HFF-Myc (cell line): ENCODE results near the gene NSG1.
"Not testable (repeated sequence)": the region's sequence is repeated elsewhere in the genome, so short reads cannot be mapped to it uniquely, and the experiment has no call there.

ENCODE experiments used
- DNase-seq: peaks from one replicate; pipeline ENCODE4 v3.0.0-alpha.2; 2011; ENCODE audit warnings: low read depth; ENCODE audit errors: extremely low read depth
- H3K4me3 ChIP-seq: replicated peaks from 2 replicates; pipeline ENCODE4 v1.5.1; 2011; ENCODE audit warnings: low read depth, mild to moderate bottlenecking, control low read depth, low read length
- CTCF ChIP-seq: IDR thresholded peaks from 2 replicates; pipeline ENCODE4 v1.5.1; 2012; ENCODE audit warnings: mild to moderate bottlenecking, low read depth, low read length, control low read depth; ENCODE audit errors: missing control alignments

Gene NSG1

GRCh38 chr4:4347585-4347984, 39.3 kb upstream of the NSG1 start:
- no peak for DNase-seq
- no peak for TF ChIP-seq CTCF

DNA sequence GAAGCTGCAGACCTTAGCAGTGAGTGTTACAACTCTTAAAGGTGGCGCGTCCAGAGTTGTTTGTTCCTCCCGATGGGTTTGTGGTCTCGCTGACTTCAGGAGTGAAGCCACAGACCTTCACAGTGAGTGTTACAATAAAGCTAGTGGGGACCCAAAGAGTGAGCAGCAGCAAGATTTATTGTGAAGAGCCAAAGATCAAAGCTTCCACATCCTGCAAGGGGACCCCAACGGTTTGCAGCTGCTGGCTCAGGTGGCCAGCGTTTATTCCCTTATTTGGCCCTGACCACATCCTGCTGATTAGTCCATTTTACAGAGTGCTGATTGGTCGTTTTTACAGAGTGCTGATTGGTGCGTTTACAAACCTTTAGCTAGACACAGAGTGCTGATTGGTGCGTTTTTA, 38.3 kb upstream of the NSG1 start:
- not testable (repeated sequence) for DNase-seq, H3K4me3 ChIP-seq

More at GRCh38 chr4:4347585-4347984, 39.3 kb upstream of the NSG1 start:
- no peak overlapping the region for H3K4me3 ChIP-seq

- no peak for TF ChIP-seq CTCF
- no peak for DNase-seq
- H3K4me3 ChIP-seq, result no peak overlapping the region
Measured at GRCh38 chr4:4349867-4350266, 37.0 kb upstream of the NSG1 start.

GRCh38 chr4:4350909-4351308, 36.0 kb upstream of the NSG1 start:
- DNase-seq, result no peak
- no peak overlapping the region for H3K4me3 ChIP-seq
- TF ChIP-seq CTCF, result no peak

DNA sequence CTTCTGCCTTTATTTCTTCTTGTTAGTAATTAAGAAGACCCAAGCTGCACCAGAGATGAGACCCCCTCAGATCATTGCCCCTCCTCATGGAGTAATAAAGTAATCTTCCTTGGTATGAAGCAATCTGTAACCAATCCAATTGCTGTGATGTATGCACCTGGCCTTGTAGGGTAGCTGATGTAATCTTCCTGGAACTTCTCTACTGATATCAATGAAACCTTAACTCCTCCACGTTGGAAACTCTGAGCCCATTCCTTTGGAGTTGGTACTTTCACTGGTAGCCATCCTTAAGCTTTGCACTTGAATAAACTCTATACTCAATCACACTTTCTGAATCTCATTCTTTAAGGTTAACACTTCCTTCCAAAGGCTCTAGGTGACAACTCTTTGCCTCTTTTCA, 31.6 kb upstream of the NSG1 start:
- no peak for TF ChIP-seq CTCF
- no peak overlapping the region for H3K4me3 ChIP-seq
- DNase-seq, result no peak

GRCh38 chr4:4356106-4357041, 30.5 kb upstream of the NSG1 start:
- TF ChIP-seq CTCF, result no peak
- no peak for DNase-seq

GRCh38 chr4:4358093-4358854, 28.6 kb upstream of the NSG1 start:
- H3K4me3 ChIP-seq, result no peak overlapping the region
- TF ChIP-seq CTCF, result no peak
- no peak for DNase-seq

More at GRCh38 chr4:4356106-4357041, 30.5 kb upstream of the NSG1 start:
- H3K4me3 ChIP-seq, result no peak overlapping the region
